GM11168 (cell line): ENCODE data around the gene ARHGAP6.

ENCODE experiments used
- in situ Hi-C: fragments of 300-500 bp; cut with MboI; formaldehyde crosslinking; loops from one replicate; pipeline ENCODE4 v1.12.0; 2022; ENCODE audit warnings: low sequenced_read_pairs; ENCODE audit not compliant: unreplicated experiment

The ARHGAP6 gene

DNA sequence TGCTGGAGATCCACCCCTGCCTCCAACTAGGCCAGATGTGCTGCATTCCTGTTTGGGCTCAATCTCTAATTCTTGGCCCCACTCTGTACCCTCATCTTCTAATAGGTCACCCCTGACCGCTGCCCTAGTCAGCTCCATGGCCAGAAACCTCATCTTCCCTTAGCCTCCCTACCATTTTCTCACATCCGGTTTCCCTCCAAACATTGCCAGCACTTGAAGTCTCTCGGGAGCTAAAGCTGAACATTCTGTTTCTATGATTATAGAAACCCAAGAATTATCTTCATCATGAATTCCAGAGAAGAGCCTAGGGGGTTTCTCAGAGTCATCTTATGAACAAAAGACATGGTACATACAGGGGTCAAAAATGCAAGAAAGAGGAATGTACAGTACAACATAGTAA is 192.8 kb downstream of the ARHGAP6 start:
- in situ Hi-C loops, result no loop called here

DNA sequence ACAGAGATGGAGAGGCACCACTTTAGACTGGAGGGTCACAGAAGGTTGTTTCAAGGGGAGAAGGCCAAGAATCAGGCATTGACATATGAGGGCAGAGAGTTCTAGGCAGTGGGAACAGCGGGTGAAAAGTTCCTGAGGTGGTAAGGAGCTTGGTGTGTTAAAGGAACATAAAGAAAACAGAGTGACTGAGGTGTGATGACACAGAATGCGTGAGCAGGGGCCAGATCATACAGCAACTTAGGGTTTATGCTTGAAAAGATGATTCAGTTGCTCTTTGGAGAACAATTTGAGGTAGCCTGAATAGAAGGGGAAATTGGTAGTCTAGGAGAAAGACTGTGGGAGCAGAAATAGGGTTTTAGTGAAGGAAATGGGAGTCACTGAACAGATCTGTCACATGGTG is 193.3 kb downstream of the ARHGAP6 start:
- in situ Hi-C loops, result no loop called here

DNA sequence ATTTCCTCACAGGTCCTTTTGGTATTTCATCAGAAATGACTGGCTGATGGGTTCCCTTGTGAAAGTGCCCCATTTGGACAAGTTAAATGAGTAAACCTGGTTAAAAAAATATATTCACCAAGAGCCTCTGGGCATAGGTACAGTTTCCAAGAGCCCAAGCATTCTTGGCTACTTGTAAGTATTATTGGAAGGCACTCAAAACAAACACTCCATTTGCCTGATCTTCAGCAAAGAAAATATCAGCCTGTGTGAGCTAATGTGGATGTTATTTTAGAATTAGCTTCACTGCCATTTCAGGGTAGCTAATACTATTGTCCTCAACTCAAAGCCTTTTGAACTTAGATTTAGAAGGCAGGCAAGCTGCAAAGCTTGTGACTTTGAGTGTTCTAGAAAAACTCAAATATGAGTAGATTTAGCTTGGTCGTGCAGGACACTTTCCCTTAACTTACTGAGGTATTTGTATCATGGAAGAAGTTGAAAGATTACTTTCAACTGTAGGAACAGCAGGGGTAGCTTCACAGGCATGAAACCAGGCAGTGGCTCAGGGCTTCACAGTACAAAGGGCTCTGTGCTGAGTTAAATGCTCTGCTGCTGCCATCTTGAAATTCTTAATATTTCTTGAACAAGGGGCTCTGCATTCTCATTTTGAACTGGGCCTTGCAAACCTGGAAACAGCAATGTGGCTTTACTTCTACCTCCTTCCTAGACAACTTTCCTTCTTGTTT is 195.3 kb downstream of the ARHGAP6 start:
- in situ Hi-C loops, result no loop called here

DNA sequence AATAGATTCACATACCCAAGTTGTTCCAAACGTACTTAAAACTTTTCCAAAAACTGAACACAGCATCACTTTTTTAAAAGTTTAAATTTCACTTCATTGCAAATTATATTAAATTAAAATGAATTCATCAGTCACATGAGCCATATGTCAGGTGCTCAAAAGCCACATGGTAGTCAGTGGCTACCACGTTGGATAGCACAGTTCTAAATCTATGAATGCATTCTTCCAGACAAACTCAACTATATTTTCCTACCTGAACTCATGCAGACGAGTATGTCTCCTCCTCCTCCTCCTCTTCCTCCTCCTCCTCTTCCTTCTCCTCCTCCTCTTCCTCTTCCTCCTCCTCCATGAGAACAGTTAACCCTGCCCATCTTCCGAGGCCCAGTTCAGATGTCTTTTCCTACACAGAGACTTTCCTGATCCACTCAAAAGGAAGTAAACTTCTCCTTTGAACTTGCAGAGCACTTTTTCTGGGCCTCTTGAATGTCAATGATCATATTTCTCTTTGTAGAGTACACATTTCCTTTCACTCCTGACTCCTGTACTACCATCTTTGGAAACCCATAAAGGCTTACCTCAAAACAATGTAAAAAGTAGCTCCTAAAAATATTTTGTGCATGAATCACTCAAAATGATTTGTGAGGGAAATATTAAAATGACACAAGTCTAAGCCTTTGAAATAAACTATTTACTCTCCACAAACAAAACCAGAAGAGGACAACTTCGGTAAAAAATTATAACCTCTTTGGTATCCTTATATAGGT is 199.9 kb downstream of the ARHGAP6 start:
- in situ Hi-C loops, result no loop called here

DNA sequence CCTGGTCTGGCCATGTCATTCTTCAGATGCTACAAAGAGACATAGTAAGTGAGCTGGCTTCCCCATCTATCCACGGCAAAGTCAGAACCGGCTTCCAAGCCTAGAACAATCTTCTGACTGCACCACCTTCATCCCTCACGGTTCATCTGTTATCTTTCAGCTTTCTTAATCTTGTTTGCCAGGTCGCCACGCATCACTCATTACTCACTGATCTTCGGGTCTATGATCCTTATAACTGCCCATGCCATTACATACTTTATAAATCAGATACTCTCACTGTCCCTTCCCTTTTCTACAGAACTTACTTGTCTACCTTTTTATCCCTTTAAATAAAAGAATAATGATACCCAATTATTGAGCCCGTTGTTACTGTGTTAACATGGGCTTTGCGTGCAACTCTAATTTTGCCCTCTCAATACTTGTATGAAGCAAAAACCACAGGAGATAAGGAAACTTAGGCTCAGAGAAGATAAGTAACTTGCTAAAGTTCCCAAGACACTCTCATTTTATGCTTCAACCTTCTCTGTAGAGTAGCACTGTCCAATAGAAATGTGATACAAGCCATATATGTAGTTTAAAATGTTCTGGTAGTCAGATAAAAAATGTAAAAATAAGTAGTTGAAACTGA is 200.8 kb downstream of the ARHGAP6 start:
- in situ Hi-C loops, result no loop called here

DNA sequence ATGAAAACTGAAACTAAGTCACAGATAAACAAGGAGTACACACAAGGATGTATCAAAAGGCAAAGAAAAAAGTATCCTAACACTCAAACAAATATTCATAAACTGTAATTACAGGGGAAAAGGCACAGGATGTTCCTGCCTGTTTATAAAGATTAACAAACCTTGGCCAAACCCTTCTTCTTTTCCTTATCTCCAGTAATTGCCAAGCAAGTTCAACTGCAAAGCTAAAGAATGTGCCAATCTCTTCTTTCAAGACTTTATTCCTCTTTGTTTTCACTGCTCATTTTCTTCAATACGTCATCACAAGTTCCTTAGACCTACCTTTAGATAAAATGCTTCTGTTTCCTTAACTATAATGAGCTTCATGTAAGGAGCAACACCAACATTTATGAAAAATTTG is 201.3 kb downstream of the ARHGAP6 start:
- in situ Hi-C loops, result no loop called here

DNA sequence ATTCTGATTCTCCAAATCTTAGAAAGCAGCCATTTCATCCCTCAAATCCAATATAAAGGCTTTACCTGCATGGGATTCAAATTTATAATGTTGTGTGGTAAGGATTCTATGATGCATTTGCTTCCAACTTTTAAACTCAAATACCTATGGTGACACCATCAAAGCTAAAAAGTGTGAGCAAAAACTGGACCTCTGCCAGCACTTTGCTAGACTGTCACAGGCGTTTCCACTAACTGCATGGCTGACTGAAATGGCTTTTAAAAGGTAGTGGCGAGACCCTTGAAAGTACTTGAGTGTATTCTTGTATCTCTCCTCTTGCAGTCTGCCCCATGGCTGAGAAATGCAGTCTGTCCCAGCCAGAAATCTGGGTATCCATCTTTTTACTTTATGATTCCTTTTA is 203.1 kb downstream of the ARHGAP6 start:
- in situ Hi-C loops, result no loop called here

DNA sequence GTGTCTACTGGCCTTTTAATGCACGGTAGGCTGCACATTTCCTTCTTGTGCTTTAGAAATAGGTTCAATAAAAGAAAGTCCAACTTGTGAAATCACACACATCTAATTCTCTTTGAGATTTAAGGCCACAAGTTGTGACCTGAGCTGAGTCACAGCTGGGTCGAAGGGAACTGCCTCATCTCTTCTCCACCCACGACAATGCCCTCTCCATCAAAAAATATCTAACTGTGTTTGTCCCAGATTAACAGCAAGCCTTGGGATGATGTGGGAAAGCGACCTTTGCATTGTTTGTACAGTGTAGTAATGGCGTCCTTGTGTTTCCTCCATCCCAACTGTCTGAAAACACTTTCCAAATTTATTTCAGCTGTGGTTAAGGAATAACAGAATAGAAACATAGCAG is 203.6 kb downstream of the ARHGAP6 start:
- in situ Hi-C loops, result no loop called here

DNA sequence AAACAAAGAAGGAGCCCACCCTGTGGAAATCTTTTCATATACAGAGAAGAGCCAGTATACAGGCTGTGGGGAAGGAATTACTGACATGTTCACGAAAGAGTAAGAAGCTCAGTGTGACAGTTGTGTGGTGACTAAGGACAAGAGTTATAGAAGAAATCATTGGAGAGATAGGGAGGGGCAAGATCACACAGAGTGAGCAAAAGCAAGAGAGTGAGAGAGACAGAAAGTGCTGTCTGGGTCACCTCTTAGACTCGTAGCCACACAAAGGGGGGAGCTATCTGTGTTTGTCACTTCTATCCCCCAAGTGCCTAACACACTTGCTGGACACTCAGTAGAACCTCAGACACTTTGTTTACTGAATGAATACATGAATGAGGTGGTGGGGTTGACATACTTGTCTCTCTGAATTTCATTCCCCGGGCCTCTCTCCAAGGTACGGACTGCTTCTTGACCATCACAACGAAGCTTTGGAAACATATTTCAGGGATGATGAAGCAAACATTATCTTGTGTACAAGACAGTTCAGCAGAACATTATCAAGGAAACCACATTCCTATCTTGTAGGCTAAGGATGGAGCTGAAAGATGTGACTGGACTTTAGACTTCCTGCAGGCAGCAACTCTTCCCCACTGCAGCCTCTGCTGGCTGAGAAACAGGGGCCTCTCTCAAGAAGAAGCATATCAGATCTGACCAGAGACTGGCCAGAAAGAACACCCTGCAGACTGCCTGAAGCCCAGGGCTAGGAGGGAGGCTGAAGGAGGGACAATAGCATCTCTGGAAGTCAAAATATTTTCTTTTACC is 204.3 kb downstream of the ARHGAP6 start:
- in situ Hi-C loops, result no loop called here

DNA sequence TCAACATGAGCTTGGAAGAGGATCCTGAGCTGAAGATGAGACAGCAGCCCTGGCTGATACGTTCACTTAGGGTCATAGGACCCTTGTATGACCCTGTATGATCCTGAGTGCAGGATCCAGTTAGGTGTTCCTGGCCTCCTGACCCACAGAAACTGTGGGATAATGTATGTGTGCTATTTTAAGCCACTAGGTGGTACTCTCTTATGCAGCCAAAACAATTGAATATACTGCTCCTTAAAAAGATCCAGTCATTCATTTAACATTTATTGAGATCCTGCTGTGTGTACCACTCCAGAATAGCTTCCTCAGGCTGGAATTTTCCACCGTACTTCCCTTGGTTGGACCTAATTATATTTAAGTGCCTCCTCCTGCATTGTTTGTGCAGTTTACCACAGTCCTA is 205.4 kb downstream of the ARHGAP6 start:
- in situ Hi-C loops, result no loop called here

DNA sequence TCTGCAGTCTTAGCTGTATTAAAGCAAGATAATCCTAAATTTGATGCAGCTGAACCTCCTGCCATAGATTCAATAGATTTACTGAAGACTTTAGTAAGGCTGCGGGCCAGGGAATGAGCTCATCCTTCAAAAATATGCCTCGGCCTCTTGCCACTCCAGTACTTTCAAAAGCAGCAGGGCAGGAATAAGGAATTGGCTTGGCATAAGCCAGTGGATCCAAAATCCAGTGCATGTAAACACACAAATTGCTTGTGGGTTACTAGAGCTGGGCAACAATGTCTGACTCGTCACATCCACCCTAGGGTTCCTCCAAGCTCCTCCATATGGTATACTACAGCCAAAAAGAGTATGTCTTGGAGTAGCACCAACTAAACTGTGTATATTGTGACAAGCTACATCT is 207.6 kb downstream of the ARHGAP6 start:
- in situ Hi-C loops, result no loop called here

DNA sequence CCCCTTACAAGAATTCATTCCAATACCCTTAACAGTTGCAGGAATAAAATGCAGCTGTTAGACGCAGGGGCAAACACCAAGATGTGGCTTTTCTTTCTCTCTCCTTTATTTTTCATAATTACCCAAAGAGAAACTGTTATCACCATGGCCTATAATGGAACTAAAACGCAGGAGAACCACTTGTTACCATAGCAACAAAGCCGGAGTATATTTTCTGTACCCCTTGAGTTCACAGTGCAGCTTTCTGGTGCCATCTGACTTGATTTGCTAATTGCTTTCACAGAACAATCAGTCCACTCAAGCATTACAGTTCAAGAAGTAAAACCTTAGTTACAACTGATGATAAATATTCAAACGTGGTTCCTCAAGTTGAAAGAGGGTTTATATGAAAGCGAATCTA is 214.6 kb downstream of the ARHGAP6 start:
- in situ Hi-C loops, result no loop called here

DNA sequence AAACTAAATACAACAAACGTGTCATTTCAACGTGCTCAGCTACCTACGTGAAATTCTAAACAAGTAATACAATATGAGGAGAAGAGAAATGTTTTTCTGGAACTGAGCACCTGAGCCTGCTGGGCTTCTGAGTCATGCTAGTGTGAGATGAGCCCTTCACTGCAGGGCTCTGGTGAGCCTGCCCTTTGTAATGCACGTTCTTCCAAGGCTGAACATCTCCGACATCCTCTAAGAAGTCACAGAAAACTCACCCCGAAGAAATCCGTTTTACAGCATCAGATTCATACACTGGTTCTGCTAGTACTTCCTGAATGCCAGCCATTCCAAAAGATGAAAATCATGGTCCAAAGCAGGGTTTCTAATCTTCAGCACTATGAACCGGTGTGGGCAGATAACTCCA is 215.4 kb downstream of the ARHGAP6 start:
- in situ Hi-C loops, result no loop called here

DNA sequence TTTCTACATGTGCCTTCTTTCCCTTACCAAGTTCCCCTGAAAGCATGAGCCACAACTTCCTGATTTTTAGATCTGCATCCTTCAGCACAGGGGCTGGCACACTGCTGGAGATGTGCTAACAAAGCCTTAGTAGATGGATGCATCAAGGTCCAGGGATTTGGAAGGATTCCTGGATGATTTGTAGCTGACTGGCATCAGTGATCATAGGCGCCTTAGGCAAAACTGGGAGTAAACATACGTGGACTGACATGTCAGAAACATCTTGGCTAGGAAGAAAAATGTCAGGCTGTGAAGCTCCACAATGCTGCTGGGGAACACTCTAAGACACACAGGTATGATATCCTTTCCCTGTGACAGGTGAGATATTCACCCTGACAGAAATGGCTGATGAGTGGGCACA is 216.1 kb downstream of the ARHGAP6 start:
- in situ Hi-C loops, result no loop called here

DNA sequence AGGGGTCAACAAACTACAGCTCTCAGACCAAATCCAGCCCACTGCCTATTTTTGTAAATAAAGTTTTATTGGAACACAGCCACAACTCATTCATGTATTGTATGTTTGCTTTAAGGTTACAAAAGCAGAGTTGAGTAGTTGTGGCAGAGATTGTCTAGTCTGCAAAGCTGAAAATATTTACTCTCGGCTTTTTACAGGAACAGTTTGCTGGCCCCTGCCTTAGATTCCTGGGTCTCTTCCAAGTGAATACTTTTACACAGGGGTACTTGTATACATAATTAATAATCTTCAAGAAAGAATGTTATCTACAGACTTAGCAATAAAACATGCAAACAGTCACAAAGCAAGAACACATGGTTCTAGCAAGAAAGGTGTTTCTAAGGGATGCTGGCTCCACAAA is 218.3 kb downstream of the ARHGAP6 start:
- in situ Hi-C loops, result no loop called here

DNA sequence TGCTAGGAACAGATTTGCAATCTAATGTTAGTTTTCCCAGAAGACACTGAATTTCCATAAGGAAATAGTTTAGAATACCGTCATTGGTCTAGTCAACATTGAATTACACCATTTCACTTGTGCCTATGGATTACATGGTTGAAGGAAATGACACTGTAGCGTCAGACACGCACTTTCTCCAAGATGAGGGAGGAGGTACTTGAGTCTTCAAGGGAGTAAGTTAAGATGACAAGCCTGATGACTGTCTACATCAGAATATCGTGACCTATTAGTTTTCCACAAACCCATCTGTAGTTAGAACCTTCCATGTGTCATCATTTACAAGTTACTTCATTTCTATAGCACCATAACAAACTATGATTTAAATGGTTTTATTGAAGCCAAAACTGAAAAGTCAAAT is 218.8 kb downstream of the ARHGAP6 start:
- in situ Hi-C loops, result no loop called here

DNA sequence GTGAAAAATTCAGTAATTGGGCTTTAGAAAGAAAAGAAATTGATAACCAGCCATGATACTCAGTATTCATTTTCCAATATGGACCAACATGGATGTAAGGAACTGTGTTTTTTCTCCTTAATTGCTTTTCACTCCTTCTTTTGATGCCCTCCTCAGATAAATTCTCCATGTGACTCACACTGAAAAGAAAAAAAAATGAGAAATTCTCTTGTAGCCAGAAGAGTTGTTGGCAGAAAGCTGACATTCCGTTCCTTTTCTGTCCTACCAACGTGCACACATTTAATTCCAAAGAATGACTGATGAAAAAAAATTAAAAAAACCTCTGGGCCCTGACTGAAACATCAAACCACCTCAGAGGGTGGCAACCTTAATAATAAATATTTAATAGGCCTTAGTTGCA is 219.4 kb downstream of the ARHGAP6 start:
- in situ Hi-C loops, result no loop called here

DNA sequence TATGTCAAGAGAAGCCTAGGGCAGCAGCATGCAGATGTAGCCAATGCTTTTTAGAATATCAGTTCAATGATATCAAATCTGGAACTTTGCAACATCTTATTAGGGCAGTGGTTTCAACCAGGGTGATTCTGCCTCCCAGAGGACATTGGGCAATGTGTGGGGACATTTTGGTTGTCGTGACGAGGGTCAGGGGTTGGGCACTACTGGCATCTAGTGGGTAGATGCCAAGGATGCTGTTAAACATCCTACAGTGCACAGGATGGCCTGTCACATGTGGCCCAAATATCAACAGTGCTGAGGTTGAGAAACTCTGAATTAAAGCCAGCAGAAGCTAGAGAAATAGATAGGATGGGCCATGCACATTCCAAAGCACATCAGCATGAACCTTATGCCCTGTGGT is 220.2 kb downstream of the ARHGAP6 start:
- in situ Hi-C loops, result no loop called here

DNA sequence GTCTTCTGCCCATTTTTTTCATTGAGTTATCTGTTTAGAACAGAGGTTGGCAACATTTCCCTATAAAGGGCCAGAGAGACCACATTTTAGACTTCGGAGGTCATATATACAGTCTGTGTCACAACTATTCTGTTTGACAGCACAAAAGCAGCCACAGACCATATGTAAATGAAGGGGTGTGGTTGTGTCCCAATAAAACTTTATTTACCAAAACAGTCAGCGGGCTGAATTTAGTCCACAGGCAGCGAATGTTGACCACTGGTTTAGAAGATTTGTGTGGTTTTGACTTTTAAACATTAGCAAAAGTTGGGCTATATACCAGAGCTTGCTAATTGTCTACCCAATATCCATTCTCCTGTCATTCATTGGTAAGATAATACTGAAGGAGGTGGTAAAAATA is 221.7 kb downstream of the ARHGAP6 start:
- in situ Hi-C loops, result no loop called here

DNA sequence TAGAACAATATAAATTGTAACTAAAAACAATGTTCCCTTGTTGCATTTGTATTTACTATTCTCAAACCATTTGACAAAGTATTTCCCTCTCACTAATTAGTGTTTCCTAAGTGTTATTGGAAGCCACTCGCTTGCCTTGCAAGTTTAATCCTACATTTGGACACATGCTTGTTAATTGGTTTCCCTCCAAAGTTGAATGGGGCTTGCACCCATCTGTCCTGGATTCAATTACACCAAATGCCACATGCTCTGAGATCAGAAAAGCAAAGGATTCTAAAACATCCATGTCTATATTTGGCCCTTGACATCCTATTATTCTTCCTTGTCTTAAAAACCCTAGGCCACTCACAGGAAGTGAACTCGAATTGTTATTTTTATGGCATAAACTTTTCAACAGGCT is 225.9 kb downstream of the ARHGAP6 start:
- in situ Hi-C loops, result no loop called here

DNA sequence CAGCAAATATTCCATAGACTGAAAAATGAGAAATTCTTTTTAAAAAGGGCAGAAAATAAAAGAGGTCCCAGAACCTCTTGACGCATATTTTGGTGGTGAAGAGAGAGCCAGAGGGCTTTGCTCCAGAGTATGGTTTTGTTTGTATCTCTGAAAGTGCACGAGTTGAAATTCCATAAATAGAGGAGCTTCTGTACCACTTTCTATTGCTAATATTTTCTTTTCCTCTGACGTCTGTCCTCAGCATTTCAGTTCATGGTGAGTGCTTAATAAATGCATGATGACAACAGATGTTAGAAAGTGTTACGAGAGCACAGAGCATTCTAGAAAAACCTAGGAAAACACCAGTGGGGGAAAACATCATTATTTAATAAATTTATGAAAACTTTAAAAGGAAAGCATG is 227.0 kb downstream of the ARHGAP6 start:
- in situ Hi-C loops, result no loop called here
